ENCODE data around the gene LCA5.
A peak's percentile ranks its signal among the peaks of the same experiment; 100 is the strongest.
"Not testable (repeated sequence)": the region's sequence is repeated elsewhere in the genome, so short reads cannot be mapped to it uniquely, and the experiment has no call there.

Gene LCA5

DNA sequence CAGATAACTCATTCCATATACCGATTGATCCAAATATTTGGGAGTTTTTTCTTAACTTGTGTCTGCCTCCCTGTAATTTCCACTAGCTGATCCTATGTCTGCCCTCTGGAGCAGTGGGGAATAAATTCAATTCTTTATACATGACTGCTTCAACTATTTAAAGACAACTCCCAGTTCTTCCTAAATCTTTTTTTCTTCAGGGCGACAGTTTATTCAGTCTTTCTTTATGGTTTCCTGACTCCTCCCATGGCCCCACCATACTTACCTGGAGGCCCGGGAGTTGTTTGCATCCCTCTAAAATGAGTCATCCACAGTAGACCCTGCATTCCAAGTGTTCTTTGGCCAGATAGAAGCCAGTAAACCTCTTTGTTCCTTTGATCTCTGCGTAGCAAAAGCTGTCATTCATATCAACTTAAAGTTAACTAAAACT is 73.6 kb downstream of the LCA5 start:
- peak; percentile 90 for DNase-seq

DNA sequence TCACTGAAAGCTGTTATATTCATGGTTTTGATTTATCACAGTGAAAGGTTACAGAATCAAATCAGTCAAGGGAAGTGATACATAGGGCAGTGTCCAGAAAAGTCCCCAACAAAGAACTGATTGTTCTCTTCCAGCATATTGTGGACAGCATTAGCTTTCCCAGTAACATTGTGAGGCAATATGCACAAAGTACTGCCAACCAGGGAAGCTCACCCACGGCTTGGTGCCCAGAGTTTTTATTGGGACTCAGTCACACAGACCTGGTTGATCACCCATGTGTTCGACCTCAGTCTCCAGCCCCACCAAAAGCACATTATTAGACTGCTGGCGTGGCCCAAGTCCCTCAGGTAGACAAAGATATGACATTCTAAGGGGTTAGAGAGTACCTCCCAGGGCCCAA is 76.0 kb downstream of the LCA5 start:
- DNase-seq, result no peak

GRCh38 chr6:79455446-79455845 is 81.8 kb downstream of the LCA5 start:
- no peak for DNase-seq

DNA sequence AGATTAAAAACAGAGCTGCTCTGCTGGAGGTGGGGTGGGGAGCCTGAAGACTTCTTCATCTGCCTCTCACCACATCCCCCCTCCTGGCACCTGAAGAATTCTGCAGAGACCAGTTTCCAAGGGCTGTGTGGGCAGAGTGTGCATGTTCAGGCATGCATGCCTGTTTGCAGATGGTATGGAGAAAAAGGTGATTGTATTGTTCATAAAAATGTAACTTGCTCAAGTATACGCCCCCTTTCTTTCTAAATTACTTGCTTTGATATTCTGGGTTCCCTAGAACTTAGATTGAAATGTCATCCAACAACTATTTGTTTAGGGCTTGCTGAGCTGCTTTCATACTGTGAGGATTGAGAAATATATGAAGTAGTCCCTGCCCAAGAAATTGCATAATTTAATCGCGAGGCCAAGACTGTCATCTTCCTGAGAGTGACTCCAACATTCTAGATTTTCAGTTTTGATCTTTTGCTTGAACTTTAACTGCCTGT is 83.6 kb downstream of the LCA5 start:
- no peak for DNase-seq

- no peak for DNase-seq
These were observed 86.2 kb downstream of the LCA5 start for GRCh38 chr6:79450984-79451383.

DNA sequence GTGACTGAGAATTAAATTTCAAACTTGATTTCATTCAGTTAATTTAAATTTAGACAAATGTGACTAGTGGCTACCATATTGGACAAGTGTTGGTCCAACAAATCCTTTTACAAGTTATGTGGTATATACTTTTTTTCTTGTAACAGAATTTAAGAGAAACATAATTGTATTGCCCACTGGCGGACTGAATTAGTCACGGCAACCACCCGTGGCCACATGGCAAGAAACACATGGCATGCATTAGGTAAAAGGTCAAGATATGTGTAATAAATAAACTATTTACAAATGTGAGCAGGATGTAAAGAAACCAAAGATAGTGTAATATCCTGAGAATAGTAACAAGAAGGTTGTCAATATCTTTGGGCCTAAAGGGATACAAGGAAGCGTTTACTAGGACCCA is 91.2 kb downstream of the LCA5 start:
- DNase-seq, result no peak

DNA sequence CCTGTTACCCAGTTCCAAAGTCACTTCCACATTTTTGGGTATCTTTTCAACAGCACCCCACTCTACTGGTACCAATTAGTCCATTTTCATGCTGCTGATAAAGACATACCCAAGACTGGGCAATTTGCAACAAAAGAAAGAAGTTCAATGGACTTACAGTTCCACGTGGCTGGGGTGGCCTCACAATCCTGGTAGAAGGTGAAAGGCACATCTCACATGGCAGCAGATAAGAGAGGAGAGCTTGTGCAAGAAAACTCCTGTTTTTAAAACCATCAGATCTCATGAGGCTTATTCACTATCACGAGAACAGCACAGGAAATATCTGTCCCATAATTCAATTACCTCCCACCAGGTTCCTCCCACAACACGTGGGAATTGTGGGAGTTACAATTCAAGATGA is 93.4 kb downstream of the LCA5 start:
- DNase-seq, result not testable (repeated sequence)

- DNase-seq, result no peak
These were observed 96.0 kb downstream of the LCA5 start for GRCh38 chr6:79441192-79441591.

- DNase-seq, result no peak
These were observed 96.6 kb downstream of the LCA5 start for GRCh38 chr6:79440598-79440997.

- no peak for DNase-seq
These were observed 99.2 kb downstream of the LCA5 start for GRCh38 chr6:79438030-79438429.

DNA sequence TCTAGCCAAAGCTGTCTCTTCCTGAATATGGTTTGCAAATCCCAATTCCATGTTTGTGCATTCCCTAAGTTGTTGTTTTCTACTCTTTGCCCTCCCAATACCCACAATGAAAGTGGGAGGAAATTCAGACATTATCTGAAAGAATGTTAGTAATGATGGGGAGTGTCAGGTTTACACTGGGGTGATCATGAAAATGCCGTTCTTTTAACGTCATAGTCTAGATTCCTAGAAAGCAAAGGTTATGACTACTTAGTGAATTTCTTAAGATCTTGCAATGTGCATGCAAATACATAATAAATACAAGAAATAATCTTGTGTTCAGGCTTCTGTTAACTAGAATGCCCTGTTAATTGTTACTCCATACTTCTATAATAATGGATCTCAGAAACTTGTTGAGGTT is 101.0 kb downstream of the LCA5 start:
- no peak for DNase-seq

DNA sequence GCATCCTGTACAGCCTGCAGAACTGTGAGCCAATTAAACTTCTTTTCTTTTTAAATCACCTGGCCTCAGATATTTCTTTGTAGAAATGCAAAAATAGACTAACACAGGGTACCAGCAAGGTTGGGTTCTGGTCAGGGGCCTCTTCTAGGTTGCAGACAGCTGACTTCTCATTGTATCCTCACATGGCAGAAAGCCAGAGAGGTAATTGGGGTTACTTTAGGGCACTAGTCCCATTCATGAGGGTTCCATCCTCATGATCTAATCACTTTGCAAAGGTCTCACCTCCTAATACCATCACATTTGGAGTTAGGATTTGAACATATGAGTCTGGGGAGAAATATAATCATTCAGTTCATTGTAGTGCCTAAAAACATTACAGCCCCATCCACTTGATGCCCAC is 101.5 kb downstream of the LCA5 start:
- DNase-seq, result no peak

Data from islet precursor cell (in vitro differentiated cells).